Upper lobe of right lung (tissue), 1 donor: ENCODE results near the gene FGF2. TPM values are rescaled to one million over a fixed set of nuclear protein-coding genes. Genes with fewer than 3 reads are reported as not detected.

Source experiments
- ATAC-seq: fragments of 200-7000 bp; cut with Tn5 transposase; one replicate; pipeline ENCODE4 v1.9.1; 2020; ENCODE audit warnings: mild to moderate bottlenecking, moderate library complexity
- DNase-seq: peaks from one replicate; pipeline ENCODE4 v3.0.0-alpha.2; 2020
- H3K27ac ChIP-seq: fragments of 200-600 bp; one replicate; pipeline ENCODE4 v1.8.0; 2022
- H3K27me3 ChIP-seq: fragments of 200-600 bp; one replicate; pipeline ENCODE4 v1.8.0; 2022; ENCODE audit warnings: mild to moderate bottlenecking
- H3K36me3 ChIP-seq: fragments of 200-600 bp; one replicate; pipeline ENCODE4 v1.8.0; 2022
- H3K4me1 ChIP-seq: fragments of 200-600 bp; one replicate; pipeline ENCODE4 v1.8.0; 2022
- H3K4me3 ChIP-seq: fragments of 200-600 bp; one replicate; pipeline ENCODE4 v1.8.0; 2022; ENCODE audit warnings: mild to moderate bottlenecking
- H3K9me3 ChIP-seq: fragments of 200-600 bp; one replicate; pipeline ENCODE4 v1.8.0; 2022
- intact Hi-C: fragments of 100-400 bp; cut with DNase I; formaldehyde crosslinking; loops from one replicate; pipeline ENCODE4 v1.11.0; 2022
- total RNA-seq: library from RNA; stranded (reverse); fragmentation: NEBNext Ultra II Directional; extraction: Animal tissue kit (Norgen Biotek cat#: 25700); gene quantifications from one replicate; pipeline ENCODE4 v1.2.1, GENCODE V29; 2021
- TF ChIP-seq, protein P1 (sequence below): fragments of 200-600 bp; IDR thresholded peaks from one replicate; pipeline ENCODE4 v1.8.0; 2022; ENCODE audit warnings: antibody characterized with exemption
- donor health status: DM: no; HTN: yes; CAD: no; lungs with severe emphysema.

FGF2 gene
- total RNA-seq, 1 donor from 2014 or later: 11.1 TPM

GRCh38 chr4:122819708-122820449 is 6.8 kb upstream of the FGF2 start:
- Histone ChIP-seq H3K27me3 (no peaks in the 10 kb centered on the region), H3K4me1 (no peaks in the 10 kb centered on the region), H3K9me3 (no peaks in the 10 kb centered on the region), H3K27ac (no peak overlapping the region), H3K4me3 (no peak overlapping the region), H3K36me3 (no peaks in the 10 kb centered on the region)
- DNase-seq: no peak
- ATAC-seq: no peak
- intact Hi-C loops: no loop called here
- TF ChIP-seq, protein P1, sequence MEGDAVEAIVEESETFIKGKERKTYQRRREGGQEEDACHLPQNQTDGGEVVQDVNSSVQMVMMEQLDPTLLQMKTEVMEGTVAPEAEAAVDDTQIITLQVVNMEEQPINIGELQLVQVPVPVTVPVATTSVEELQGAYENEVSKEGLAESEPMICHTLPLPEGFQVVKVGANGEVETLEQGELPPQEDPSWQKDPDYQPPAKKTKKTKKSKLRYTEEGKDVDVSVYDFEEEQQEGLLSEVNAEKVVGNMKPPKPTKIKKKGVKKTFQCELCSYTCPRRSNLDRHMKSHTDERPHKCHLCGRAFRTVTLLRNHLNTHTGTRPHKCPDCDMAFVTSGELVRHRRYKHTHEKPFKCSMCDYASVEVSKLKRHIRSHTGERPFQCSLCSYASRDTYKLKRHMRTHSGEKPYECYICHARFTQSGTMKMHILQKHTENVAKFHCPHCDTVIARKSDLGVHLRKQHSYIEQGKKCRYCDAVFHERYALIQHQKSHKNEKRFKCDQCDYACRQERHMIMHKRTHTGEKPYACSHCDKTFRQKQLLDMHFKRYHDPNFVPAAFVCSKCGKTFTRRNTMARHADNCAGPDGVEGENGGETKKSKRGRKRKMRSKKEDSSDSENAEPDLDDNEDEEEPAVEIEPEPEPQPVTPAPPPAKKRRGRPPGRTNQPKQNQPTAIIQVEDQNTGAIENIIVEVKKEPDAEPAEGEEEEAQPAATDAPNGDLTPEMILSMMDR: no peak

DNA sequence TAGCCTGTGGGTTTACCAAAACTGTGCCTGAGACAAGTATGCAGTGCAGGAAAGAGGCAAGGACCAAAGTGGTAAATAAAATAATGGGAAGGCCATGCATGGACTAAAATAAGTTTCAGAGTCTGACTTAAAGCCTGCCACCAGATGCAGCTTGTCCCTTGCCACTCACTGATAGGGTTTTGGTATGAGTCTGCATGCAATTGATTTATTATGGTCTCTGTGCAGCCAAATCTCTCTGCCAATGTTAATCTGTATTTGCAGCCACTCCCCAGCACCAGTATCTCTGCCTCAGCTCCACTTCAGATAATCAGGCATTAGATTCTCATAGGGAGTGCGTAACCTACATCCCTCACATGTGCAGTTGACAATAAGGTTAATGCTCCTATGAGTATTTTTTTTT is 5.5 kb upstream of the FGF2 start:
- Histone ChIP-seq H3K4me3 (no peak overlapping the region), H3K9me3 (no peaks in the 10 kb centered on the region), H3K27me3 (peaks cover 6% of the 10 kb centered on the region), H3K27ac (no peak overlapping the region), H3K36me3 (no peaks in the 10 kb centered on the region), H3K4me1 (no peaks in the 10 kb centered on the region)
- TF ChIP-seq, protein P1: no peak
- intact Hi-C loops: no loop called here
- ATAC-seq (no peak), DNase-seq (no peak)

DNA sequence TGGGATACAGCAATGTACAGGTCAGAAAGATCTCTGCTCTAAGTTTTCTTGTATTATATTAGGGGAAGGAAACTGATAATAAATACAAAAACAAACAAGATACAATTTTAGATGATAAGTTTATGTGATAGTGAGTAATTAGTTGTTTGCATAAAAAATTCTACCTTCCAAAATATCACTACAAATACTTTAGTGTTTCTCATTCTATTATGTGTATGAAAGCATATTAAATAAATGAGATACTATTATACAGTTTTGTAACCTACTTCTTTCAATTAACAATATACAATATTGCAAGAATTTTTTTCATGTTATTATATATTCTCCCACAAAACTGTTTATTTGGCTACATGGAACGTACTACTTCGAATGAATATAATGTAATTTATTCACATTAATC is 4.2 kb upstream of the FGF2 start:
- Histone ChIP-seq H3K36me3 (no peaks in the 10 kb centered on the region), H3K4me3 (no peak overlapping the region), H3K9me3 (no peaks in the 10 kb centered on the region), H3K27me3 (peaks cover 16% of the 10 kb centered on the region), H3K4me1 (no peaks in the 10 kb centered on the region), H3K27ac (no peak overlapping the region)
- no peak for ATAC-seq
- intact Hi-C loops: no loop called here
- no peak for DNase-seq
- TF ChIP-seq, protein P1: no peak

- intact Hi-C loops: no loop called here
- Histone ChIP-seq H3K36me3 (no peaks in the 10 kb centered on the region), H3K4me1 (no peaks in the 10 kb centered on the region), H3K27ac (no peak overlapping the region), H3K27me3 (peaks cover 26% of the 10 kb centered on the region), H3K4me3 (no peak overlapping the region), H3K9me3 (no peaks in the 10 kb centered on the region)
- ATAC-seq (no peak), DNase-seq (no peak)
- TF ChIP-seq, protein P1: no peak
Measured at GRCh38 chr4:122823476-122823875, 3.2 kb upstream of the FGF2 start.

DNA sequence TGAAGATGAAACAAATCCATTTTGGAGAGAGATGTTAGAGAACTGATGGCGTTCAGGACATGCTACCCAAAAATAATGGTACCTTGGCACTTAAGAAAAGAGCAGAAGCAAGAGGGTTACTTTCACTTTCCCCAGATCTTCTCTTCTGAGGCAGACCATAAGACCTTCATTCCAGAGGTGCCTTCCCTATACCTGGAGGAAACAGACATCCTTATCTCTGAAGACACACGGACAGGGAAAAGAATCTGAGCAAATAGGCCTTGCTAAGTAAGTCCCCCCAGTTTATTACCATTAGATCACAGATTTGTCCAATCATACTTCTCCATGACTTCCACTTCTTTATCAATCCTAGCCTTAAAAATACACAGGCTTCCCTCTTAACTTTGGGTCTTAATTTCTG is 2.0 kb upstream of the FGF2 start:
- no peak for ATAC-seq
- H3K27me3 ChIP-seq: peaks cover 30% of the 10 kb centered on the region
- intact Hi-C loops: no loop called here

More for the DNA sequence above, 2.0 kb upstream of the FGF2 start:
- DNase-seq: no peak
- H3K27ac ChIP-seq: no peak overlapping the region
- no peaks in the 10 kb centered on the region for H3K9me3 ChIP-seq
- H3K4me1 ChIP-seq: no peaks in the 10 kb centered on the region
- TF ChIP-seq, protein P1: no peak
- H3K36me3 ChIP-seq: no peaks in the 10 kb centered on the region
- no peak overlapping the region for H3K4me3 ChIP-seq
